ENCODE data around the gene SHB.
A peak's percentile ranks its signal among the peaks of the same experiment; 100 is the strongest.

Gene SHB

GRCh38 chr9:37952731-37953130 lies 116.3 kb downstream of the SHB start:
- no peak for DNase-seq (ENCODE audit: low read depth)
- no peak overlapping the region for H3K4me3 ChIP-seq (ENCODE audit: low read depth, low read length)
- TF ChIP-seq, protein P1, sequence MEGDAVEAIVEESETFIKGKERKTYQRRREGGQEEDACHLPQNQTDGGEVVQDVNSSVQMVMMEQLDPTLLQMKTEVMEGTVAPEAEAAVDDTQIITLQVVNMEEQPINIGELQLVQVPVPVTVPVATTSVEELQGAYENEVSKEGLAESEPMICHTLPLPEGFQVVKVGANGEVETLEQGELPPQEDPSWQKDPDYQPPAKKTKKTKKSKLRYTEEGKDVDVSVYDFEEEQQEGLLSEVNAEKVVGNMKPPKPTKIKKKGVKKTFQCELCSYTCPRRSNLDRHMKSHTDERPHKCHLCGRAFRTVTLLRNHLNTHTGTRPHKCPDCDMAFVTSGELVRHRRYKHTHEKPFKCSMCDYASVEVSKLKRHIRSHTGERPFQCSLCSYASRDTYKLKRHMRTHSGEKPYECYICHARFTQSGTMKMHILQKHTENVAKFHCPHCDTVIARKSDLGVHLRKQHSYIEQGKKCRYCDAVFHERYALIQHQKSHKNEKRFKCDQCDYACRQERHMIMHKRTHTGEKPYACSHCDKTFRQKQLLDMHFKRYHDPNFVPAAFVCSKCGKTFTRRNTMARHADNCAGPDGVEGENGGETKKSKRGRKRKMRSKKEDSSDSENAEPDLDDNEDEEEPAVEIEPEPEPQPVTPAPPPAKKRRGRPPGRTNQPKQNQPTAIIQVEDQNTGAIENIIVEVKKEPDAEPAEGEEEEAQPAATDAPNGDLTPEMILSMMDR (IDR thresholded peaks at IDR 0.05; ENCODE audit: low read depth, low read length, missing control alignments): no peak
- in situ Hi-C loops (cut with HindIII; ENCODE audit: low sequenced_read_pairs): no loop called here

DNA sequence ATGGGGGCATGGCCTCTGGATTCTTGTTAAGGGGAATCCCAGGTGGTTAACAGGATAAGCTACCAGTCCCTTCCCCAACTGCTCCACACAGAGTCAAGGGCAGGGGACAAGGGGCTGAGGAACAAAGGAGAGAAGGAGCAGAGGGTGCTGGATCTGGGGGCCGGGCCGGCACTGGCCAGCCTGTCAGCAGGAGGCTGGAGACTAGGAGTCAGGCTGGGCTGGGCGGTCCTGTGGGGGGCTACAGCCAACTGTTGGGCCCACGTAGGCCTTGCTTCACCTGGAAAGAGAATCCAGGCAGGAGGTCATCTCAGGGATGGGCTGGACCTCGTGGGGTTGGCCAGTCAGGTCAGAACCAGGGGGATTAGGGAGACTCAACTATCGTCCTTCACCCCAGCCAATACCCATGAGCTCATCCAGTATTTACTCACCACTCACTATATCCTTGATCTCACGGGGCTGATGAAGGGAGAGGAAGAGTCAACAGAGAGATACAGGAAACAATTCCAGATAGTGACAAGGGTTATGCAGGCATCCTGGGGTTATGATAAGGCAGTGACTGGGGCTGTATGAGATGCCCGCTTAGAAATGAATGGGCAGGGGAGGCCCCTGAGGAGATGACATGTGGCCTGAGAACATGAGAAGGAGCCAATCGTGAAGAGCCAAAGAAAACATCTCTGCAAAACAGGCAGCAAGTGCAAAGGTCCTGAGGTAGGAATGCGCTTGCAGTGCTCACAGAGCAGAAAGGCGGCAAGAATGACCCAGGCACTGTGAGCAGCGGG lies 117.2 kb downstream of the SHB start:
- no peak for DNase-seq (ENCODE audit: low read depth)
- TF ChIP-seq, protein P1 (IDR thresholded peaks at IDR 0.05; ENCODE audit: low read depth, low read length, missing control alignments): no peak
- in situ Hi-C loops (cut with HindIII; ENCODE audit: low sequenced_read_pairs): no loop called here
- no peak overlapping the region for H3K4me3 ChIP-seq (ENCODE audit: low read depth, low read length)

DNA sequence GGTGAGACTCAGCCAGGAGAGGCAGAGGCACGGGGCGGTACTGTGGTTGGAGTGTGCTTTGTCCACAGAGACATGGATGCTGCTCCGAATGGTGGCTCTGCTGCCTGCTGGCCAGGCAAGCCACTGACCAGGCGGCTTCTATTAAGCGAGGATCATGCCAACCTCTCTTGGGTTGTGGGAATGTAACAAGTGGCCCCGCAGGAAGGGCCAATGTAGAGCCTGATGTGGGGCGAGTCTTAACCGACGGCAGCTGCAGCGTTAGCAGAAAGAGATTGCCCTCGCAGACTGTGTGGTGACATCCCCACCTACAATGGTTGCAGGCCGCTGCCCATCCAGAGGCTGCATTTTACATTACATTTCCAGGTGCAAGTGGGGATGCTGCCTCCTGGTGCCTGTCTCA lies 118.5 kb downstream of the SHB start:
- no peak overlapping the region for H3K4me3 ChIP-seq (ENCODE audit: low read depth, low read length)
- DNase-seq (ENCODE audit: low read depth): no peak
- TF ChIP-seq, protein P1 (IDR thresholded peaks at IDR 0.05; ENCODE audit: low read depth, low read length, missing control alignments): peak; percentile 6
- in situ Hi-C loops (cut with HindIII; ENCODE audit: low sequenced_read_pairs): no loop called here

DNA sequence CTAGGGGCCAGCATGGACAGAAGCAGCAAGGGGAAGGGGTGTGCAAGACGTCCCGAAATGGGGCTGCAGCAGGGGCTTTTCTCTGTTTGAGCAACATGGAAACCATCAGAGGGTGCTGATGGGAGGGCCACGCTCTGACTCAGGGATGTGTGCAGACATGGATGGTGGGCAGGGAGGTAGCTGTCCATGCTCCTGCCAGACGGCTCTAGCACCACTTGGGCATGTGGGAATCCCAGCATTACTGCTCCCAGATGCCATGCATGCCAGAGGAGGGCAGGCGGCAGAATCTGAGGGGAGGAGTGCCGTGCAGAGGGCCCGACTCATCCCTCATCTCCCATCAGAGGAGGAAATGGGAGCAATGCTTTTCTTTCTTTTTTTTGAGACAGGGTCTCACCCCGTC lies 119.5 kb downstream of the SHB start:
- in situ Hi-C loops (cut with HindIII; ENCODE audit: low sequenced_read_pairs): no loop called here
- H3K4me3 ChIP-seq (ENCODE audit: low read depth, low read length): no peak overlapping the region
- DNase-seq (ENCODE audit: low read depth): no peak
- TF ChIP-seq, protein P1 (IDR thresholded peaks at IDR 0.05; ENCODE audit: low read depth, low read length, missing control alignments): no peak

DNA sequence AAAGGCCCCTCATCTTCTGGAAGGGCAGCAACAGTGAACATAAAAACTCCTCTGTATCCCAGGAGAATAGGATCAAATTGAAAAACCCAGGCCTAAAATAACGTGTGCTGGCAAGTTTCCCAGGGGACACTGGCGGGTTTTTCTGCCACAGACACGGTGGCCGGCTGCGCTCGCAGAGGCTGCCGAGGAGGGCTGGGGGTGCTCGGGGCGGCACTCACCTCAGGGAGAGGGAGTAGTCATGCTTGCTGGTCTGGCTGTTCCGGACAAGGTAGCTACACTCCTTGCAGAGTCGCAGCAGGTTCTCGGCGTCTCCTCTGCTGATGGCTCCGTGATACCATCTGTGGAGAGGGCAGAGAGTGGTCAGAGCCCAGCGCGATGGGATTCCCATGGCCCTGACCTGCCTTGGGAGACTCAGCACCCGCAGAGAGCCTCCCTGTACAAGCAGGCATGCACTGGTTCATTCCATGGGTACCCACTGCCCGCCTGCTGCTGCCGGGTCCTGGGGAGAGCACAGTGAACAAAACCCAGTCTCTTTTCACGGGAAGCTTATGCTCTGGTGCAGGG lies 120.5 kb downstream of the SHB start:
- TF ChIP-seq, protein P1 (IDR thresholded peaks at IDR 0.05; ENCODE audit: low read depth, low read length, missing control alignments): no peak
- in situ Hi-C loops (cut with HindIII; ENCODE audit: low sequenced_read_pairs): no loop called here
- no peak for DNase-seq (ENCODE audit: low read depth)
- H3K4me3 ChIP-seq (ENCODE audit: low read depth, low read length): no peak overlapping the region

DNA sequence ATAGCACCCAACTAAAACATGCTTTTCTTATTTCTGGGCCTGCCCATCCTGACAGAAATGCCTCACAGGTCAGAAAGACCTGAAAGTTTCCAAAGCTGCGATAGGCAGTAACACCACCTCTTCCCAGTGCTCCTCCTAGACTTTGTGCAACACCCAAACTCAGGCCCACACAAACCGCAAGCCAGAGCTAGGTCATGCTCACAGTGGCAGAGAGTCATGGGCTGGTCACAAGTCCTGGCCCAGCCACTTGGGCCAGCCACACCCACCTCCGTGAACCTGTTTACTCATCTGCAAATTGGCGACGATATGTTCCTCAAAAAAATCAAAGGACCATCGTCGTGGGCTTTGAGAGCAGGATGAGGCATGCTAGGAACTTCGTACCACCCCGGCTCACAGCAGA lies 121.0 kb downstream of the SHB start:
- no peak for DNase-seq (ENCODE audit: low read depth)

More for the DNA sequence above, 121.0 kb downstream of the SHB start:
- no peak overlapping the region for H3K4me3 ChIP-seq (ENCODE audit: low read depth, low read length)
- TF ChIP-seq, protein P1 (IDR thresholded peaks at IDR 0.05; ENCODE audit: low read depth, low read length, missing control alignments): no peak
- in situ Hi-C loops (cut with HindIII; ENCODE audit: low sequenced_read_pairs): no loop called here
